ENCODE data around the gene SFR1.

SFR1 gene

GRCh38 chr10:104127411-104127810 lies 5.4 kb downstream of the SFR1 start:
- H3K4me1 ChIP-seq (ENCODE audit: control insufficient read depth, insufficient read depth, low read length, poor library complexity, severe bottlenecking), result no peaks in the 10 kb centered on the region
- no peak overlapping the region for H3K4me3 ChIP-seq (ENCODE audit: extremely low read depth, insufficient read depth, low read length, poor library complexity, severe bottlenecking)
- WGBS, 2 experiments (ENCODE audit: insufficient coverage in 2 of 2), result 88 to 90% methylated on average over 1 of the region's 2 CpGs

GRCh38 chr10:104128214-104128613 lies 6.2 kb downstream of the SFR1 start:
- peaks cover 11% of the 10 kb centered on the region for H3K36me3 ChIP-seq (ENCODE audit: control insufficient read depth, insufficient read depth, low read length)
- WGBS, 2 experiments (ENCODE audit: insufficient coverage in 2 of 2), result 89 to 100% methylated on average over 1 of the region's 2 CpGs
- no peaks in the 10 kb centered on the region for H3K4me1 ChIP-seq (ENCODE audit: control insufficient read depth, insufficient read depth, low read length, poor library complexity, severe bottlenecking)

More at GRCh38 chr10:104127411-104127810, 5.4 kb downstream of the SFR1 start:
- Histone ChIP-seq H3K36me3 (ENCODE audit: control insufficient read depth, insufficient read depth, low read length) (peaks cover 11% of the 10 kb centered on the region), H3K27ac (ENCODE audit: low read depth, low read length, severe bottlenecking) (no peak overlapping the region), H3K9me3 (ENCODE audit: control insufficient read depth, low read length) (no peaks in the 10 kb centered on the region)

DNA sequence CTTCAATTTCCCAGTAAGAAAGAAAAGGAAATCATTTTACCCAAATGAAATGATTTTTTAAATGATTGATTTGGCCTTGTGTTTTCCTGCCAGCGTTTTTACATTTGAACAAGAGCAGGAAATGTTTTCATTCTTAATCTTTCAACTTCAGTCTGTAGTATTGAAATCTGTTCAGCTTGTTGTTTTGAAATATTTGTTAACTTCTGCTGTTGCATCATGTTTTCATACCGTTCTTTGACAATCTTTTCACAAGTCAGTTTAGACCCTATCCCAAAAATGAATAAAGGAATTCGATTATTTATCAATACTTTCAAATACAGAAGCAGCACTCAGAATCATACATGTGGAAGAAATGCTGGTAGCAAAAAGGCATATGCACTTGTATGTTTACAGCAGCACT lies 8.1 kb downstream of the SFR1 start:
- H3K4me3 ChIP-seq (ENCODE audit: extremely low read depth, insufficient read depth, low read length, poor library complexity, severe bottlenecking), result no peak overlapping the region
- WGBS, 2 experiments (ENCODE audit: insufficient coverage in 2 of 2), result no CpG with 5 or more reads among the region's 3 CpGs
- no peaks in the 10 kb centered on the region for H3K4me1 ChIP-seq (ENCODE audit: control insufficient read depth, insufficient read depth, low read length, poor library complexity, severe bottlenecking)
- peaks cover 6% of the 10 kb centered on the region for H3K36me3 ChIP-seq (ENCODE audit: control insufficient read depth, insufficient read depth, low read length)
- no peaks in the 10 kb centered on the region for H3K9me3 ChIP-seq (ENCODE audit: control insufficient read depth, low read length)
- H3K27ac ChIP-seq (ENCODE audit: low read depth, low read length, severe bottlenecking), result no peak overlapping the region

More at GRCh38 chr10:104128214-104128613, 6.2 kb downstream of the SFR1 start:
- no peak overlapping the region for H3K27ac ChIP-seq (ENCODE audit: low read depth, low read length, severe bottlenecking)
- no peak overlapping the region for H3K4me3 ChIP-seq (ENCODE audit: extremely low read depth, insufficient read depth, low read length, poor library complexity, severe bottlenecking)
- H3K9me3 ChIP-seq (ENCODE audit: control insufficient read depth, low read length), result no peaks in the 10 kb centered on the region

DNA sequence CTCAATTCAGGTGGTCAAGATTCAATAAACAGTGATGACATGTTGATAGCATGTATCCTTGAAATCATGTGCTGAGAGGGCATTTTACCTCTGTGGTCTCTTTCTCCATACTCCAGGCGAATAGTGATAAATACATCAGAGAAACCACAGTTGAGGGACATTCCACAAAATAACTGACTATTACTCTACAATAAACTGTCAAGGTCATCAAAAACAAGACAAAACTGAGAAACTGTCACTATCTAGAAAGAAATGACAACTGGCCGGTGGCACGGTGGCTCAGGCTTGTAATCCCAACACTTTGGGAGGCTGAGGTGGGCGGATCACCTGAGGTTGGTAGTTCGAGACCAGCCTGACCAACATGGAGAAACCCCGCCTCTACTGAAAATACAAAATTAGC lies 16.2 kb downstream of the SFR1 start:
- no peaks in the 10 kb centered on the region for H3K4me1 ChIP-seq (ENCODE audit: control insufficient read depth, insufficient read depth, low read length, poor library complexity, severe bottlenecking)
- no peak overlapping the region for H3K27ac ChIP-seq (ENCODE audit: low read depth, low read length, severe bottlenecking)
- no peaks in the 10 kb centered on the region for H3K36me3 ChIP-seq (ENCODE audit: control insufficient read depth, insufficient read depth, low read length)
- H3K4me3 ChIP-seq (ENCODE audit: extremely low read depth, insufficient read depth, low read length, poor library complexity, severe bottlenecking), result no peak overlapping the region
- H3K9me3 ChIP-seq (ENCODE audit: control insufficient read depth, low read length), result no peaks in the 10 kb centered on the region
- WGBS, 2 experiments (ENCODE audit: insufficient coverage in 2 of 2), result 88 to 92% methylated on average over 4 to 6 of the region's 6 CpGs

- Histone ChIP-seq H3K4me3 (ENCODE audit: extremely low read depth, insufficient read depth, low read length, poor library complexity, severe bottlenecking) (no peak overlapping the region), H3K4me1 (ENCODE audit: control insufficient read depth, insufficient read depth, low read length, poor library complexity, severe bottlenecking) (no peaks in the 10 kb centered on the region), H3K9me3 (ENCODE audit: control insufficient read depth, low read length) (no peaks in the 10 kb centered on the region), H3K36me3 (ENCODE audit: control insufficient read depth, insufficient read depth, low read length) (no peaks in the 10 kb centered on the region), H3K27ac (ENCODE audit: low read depth, low read length, severe bottlenecking) (no peak overlapping the region)
- 93% methylated on average over 2 of the region's 5 CpGs; no CpG with 5 or more reads in 1 of the 2 experiments for WGBS, 2 experiments (ENCODE audit: insufficient coverage in 2 of 2)
These were observed 17.2 kb downstream of the SFR1 start for GRCh38 chr10:104139221-104139620.

DNA sequence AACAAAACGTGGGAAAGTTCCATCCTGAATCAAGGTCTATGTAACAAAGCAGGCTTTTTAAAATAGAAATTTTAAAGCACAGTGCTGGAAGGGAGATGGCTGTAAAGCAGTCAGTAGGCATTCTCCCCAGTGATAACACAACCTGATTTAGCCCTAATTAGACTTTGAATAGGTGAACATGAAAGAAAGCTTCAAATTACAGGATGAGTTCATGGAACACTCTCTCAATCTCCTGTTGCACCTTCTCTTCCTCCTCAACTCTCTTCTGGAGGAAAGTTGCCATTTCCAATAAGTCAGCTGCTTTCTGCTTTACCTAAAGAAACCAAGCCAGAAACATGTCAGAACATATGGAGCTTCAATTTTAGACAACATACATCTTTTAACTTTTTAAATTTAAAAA lies 20.1 kb downstream of the SFR1 start:
- no peaks in the 10 kb centered on the region for H3K4me1 ChIP-seq (ENCODE audit: control insufficient read depth, insufficient read depth, low read length, poor library complexity, severe bottlenecking)
- no peak overlapping the region for H3K27ac ChIP-seq (ENCODE audit: low read depth, low read length, severe bottlenecking)
- H3K4me3 ChIP-seq (ENCODE audit: extremely low read depth, insufficient read depth, low read length, poor library complexity, severe bottlenecking), result no peak overlapping the region
- H3K36me3 ChIP-seq (ENCODE audit: control insufficient read depth, insufficient read depth, low read length), result no peaks in the 10 kb centered on the region
- H3K9me3 ChIP-seq (ENCODE audit: control insufficient read depth, low read length), result no peaks in the 10 kb centered on the region
- WGBS, 2 experiments (ENCODE audit: insufficient coverage in 2 of 2), result 0 to 17% methylated on average over 1 of the region's 1 CpG

DNA sequence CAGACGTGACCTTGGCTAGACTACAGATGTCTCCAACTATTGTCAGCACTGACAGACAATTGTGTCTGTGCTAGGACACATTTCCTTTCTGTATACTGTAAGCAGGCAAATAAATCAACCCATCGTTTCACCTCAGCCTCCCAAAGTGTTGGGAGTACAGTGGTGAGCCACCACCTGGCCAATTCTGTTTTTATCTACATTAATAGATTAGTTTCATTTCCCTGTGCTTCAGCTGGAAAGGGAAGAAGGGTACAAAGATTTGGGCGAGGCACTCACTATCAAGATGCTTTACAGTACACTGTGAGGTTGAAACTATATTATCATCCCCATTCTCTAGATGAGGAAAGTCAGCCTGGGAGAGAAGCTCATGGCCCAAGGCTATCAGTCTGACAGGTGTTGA lies 21.9 kb downstream of the SFR1 start:
- Histone ChIP-seq H3K4me3 (ENCODE audit: extremely low read depth, insufficient read depth, low read length, poor library complexity, severe bottlenecking) (no peak overlapping the region), H3K27ac (ENCODE audit: low read depth, low read length, severe bottlenecking) (no peak overlapping the region), H3K36me3 (ENCODE audit: control insufficient read depth, insufficient read depth, low read length) (no peaks in the 10 kb centered on the region), H3K4me1 (ENCODE audit: control insufficient read depth, insufficient read depth, low read length, poor library complexity, severe bottlenecking) (no peaks in the 10 kb centered on the region), H3K9me3 (ENCODE audit: control insufficient read depth, low read length) (no peaks in the 10 kb centered on the region)
- WGBS, 2 experiments (ENCODE audit: insufficient coverage in 2 of 2), result 67 to 90% methylated on average over 1 to 2 of the region's 3 CpGs

GRCh38 chr10:104144931-104145330 lies 23.0 kb downstream of the SFR1 start:
- H3K36me3 ChIP-seq (ENCODE audit: control insufficient read depth, insufficient read depth, low read length), result no peaks in the 10 kb centered on the region
- 80% methylated on average over 1 of the region's 4 CpGs; no CpG with 5 or more reads in 1 of the 2 experiments for WGBS, 2 experiments (ENCODE audit: insufficient coverage in 2 of 2)

DNA sequence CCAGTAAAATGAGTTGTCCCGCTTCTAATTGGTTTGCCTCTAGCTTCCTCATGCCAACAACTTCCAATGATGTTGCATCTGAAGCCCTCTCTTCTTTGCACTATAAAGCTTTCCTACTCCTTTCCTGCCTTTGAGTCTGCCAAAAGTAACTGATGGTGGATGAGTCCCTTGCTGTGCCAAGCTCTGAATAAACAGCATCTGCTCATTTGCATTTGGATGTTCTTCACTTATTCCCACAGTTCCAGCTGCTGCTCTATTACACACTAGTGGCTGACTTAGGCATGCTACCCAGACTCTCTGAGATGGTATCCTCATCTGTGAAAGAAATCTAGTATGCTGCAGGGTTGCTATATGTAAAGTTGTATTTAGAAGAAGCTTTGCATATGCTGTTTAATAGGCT lies 24.9 kb downstream of the SFR1 start:
- Histone ChIP-seq H3K4me1 (ENCODE audit: control insufficient read depth, insufficient read depth, low read length, poor library complexity, severe bottlenecking) (no peaks in the 10 kb centered on the region), H3K4me3 (ENCODE audit: extremely low read depth, insufficient read depth, low read length, poor library complexity, severe bottlenecking) (no peak overlapping the region), H3K36me3 (ENCODE audit: control insufficient read depth, insufficient read depth, low read length) (no peaks in the 10 kb centered on the region), H3K9me3 (ENCODE audit: control insufficient read depth, low read length) (peaks cover under 1% of the 10 kb centered on the region), H3K27ac (ENCODE audit: low read depth, low read length, severe bottlenecking) (no peak overlapping the region)
- WGBS, 2 experiments (ENCODE audit: insufficient coverage in 2 of 2), result 78 to 100% methylated on average over 1 of the region's 1 CpG

More at GRCh38 chr10:104144931-104145330, 23.0 kb downstream of the SFR1 start:
- Histone ChIP-seq H3K9me3 (ENCODE audit: control insufficient read depth, low read length) (no peaks in the 10 kb centered on the region), H3K4me3 (ENCODE audit: extremely low read depth, insufficient read depth, low read length, poor library complexity, severe bottlenecking) (no peak overlapping the region), H3K4me1 (ENCODE audit: control insufficient read depth, insufficient read depth, low read length, poor library complexity, severe bottlenecking) (no peaks in the 10 kb centered on the region), H3K27ac (ENCODE audit: low read depth, low read length, severe bottlenecking) (no peak overlapping the region)

DNA sequence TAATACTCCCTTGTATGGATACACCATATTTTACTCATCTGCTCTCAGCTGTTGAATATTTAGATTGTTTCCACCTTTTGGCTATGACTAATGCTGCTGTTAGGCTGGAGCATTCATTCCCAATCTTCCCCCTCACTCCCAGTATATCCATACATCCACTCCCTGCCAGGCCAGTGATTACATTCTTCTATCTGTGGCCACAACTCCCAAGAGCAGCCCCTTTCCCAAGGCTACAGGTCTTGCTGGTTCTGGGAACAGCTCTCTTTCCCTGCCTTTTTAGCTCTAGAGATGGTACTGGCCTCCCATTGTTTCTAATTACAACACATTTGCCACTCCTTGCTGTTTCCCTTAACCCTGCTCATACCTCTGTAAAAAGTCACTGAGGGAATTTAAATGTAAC lies 28.2 kb downstream of the SFR1 start:
- Histone ChIP-seq H3K27ac (ENCODE audit: low read depth, low read length, severe bottlenecking) (no peak overlapping the region), H3K9me3 (ENCODE audit: control insufficient read depth, low read length) (peaks cover 5% of the 10 kb centered on the region), H3K36me3 (ENCODE audit: control insufficient read depth, insufficient read depth, low read length) (no peaks in the 10 kb centered on the region), H3K4me3 (ENCODE audit: extremely low read depth, insufficient read depth, low read length, poor library complexity, severe bottlenecking) (no peak overlapping the region), H3K4me1 (ENCODE audit: control insufficient read depth, insufficient read depth, low read length, poor library complexity, severe bottlenecking) (no peaks in the 10 kb centered on the region)

DNA sequence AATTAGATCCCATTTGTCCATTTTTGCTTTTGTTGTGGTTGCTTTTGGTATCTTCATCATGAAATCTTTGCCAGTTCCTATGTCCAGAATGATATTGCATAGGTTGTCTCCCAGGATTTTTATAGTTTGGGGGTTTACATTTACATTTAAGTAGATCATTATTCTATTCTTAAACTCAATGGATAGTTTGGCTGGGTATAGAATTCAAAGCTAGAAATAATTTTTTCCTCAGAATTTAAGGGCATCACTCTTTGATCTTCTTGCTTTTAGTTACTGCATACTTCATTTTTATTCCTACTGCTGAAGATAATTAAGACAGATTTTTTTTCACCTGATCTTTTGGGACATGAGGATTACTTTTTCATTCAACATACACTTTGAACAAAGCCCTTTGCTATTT lies 29.8 kb downstream of the SFR1 start:
- Histone ChIP-seq H3K27ac (ENCODE audit: low read depth, low read length, severe bottlenecking) (no peak overlapping the region), H3K9me3 (ENCODE audit: control insufficient read depth, low read length) (peaks cover 5% of the 10 kb centered on the region), H3K4me1 (ENCODE audit: control insufficient read depth, insufficient read depth, low read length, poor library complexity, severe bottlenecking) (no peaks in the 10 kb centered on the region), H3K4me3 (ENCODE audit: extremely low read depth, insufficient read depth, low read length, poor library complexity, severe bottlenecking) (no peak overlapping the region), H3K36me3 (ENCODE audit: control insufficient read depth, insufficient read depth, low read length) (no peaks in the 10 kb centered on the region)

- WGBS, 2 experiments (ENCODE audit: insufficient coverage in 2 of 2), result 56 to 64% methylated on average over 2 of the region's 2 CpGs
- no peaks in the 10 kb centered on the region for H3K36me3 ChIP-seq (ENCODE audit: control insufficient read depth, insufficient read depth, low read length)
- H3K4me3 ChIP-seq (ENCODE audit: extremely low read depth, insufficient read depth, low read length, poor library complexity, severe bottlenecking), result no peak overlapping the region
- H3K27ac ChIP-seq (ENCODE audit: low read depth, low read length, severe bottlenecking), result no peak overlapping the region
- no peaks in the 10 kb centered on the region for H3K4me1 ChIP-seq (ENCODE audit: control insufficient read depth, insufficient read depth, low read length, poor library complexity, severe bottlenecking)
- H3K9me3 ChIP-seq (ENCODE audit: control insufficient read depth, low read length), result peaks cover 5% of the 10 kb centered on the region
These were observed 33.6 kb downstream of the SFR1 start for GRCh38 chr10:104155591-104155990.

Measured in mesodermal cell (in vitro differentiated cells).